AG09319 (cell line): Measurements from ENCODE around the gene TRAPPC13.
"Not testable (repeated sequence)": the region's sequence is repeated elsewhere in the genome, so short reads cannot be mapped to it uniquely, and the experiment has no call there.

Experiments used
- DNase-seq: peaks from one replicate; pipeline ENCODE4 v3.0.0-alpha.2; 2010; ENCODE audit warnings: low read depth; ENCODE audit errors: extremely low read depth
- CTCF ChIP-seq: IDR thresholded peaks from 2 replicates; pipeline ENCODE4 v1.5.1; 2011; ENCODE audit warnings: low read depth, mild to moderate bottlenecking, inconsistent platforms, low read length, moderate library complexity

Gene TRAPPC13

GRCh38 chr5:65624571-65625555 is at the start of gene TRAPPC13, which contains the start of gene SHLD3:
Gene TRAPPC13 (plus strand): TSS chr5:65625027. CDS start chr5:65625061, 34 bp downstream.
Gene SHLD3 (plus strand): TSS chr5:65625027. CDS start chr5:65629588, 4,561 bp downstream.
- peak; percentile 56 for DNase-seq
- TF ChIP-seq CTCF, result no peak

GRCh38 chr5:65577141-65577540 is 47.7 kb upstream of the TRAPPC13 start:
- TF ChIP-seq CTCF, result no peak
- peak; percentile 57 for DNase-seq

GRCh38 chr5:65588694-65589093 is 36.1 kb upstream of the TRAPPC13 start:
- no peak for DNase-seq
- no peak for TF ChIP-seq CTCF

- not testable (repeated sequence) for DNase-seq
These were observed 23.1 kb upstream of the TRAPPC13 start for GRCh38 chr5:65601761-65602160.

- no peak for DNase-seq
These were observed 13.3 kb upstream of the TRAPPC13 start for GRCh38 chr5:65611524-65611923.

GRCh38 chr5:65612298-65612907 is 12.4 kb upstream of the TRAPPC13 start:
- no peak for DNase-seq
- TF ChIP-seq CTCF, result no peak

More at GRCh38 chr5:65611524-65611923, 13.3 kb upstream of the TRAPPC13 start:
- no peak for TF ChIP-seq CTCF

GRCh38 chr5:65620021-65620420 is 4.8 kb upstream of the TRAPPC13 start:
- no peak for TF ChIP-seq CTCF
- DNase-seq, result no peak

GRCh38 chr5:65621961-65622360 is 2.9 kb upstream of the TRAPPC13 start:
- DNase-seq, result not testable (repeated sequence)
